ENCODE data around the gene RAD51B. TPM values are rescaled to one million over a fixed set of nuclear protein-coding genes. Genes with fewer than 3 reads are reported as not detected.

RAD51B gene
- total RNA-seq, 1 experiment from 2014 or later = 14.2 TPM

- ChIA-PET POLR2A (no interaction called here), CTCF (interaction anchor here (0.7 kb wide), 1 partner anchor 77 kb away, joined by 3 read pairs; no protein-coding TSS in a partner anchor)
- Mint-ChIP-seq H3K36me3 (peaks cover 5% of the 10 kb centered on the region; the same call in 1 of the 2 replicates), H3K27ac (no peak overlapping the region), H3K9me3 (peaks cover 13% of the 10 kb centered on the region), H3K27me3 (ENCODE audit: low read depth) (no peaks in the 10 kb centered on the region; the same call in 1 of the 2 replicates), H3K4me3 (no peak overlapping the region), H3K4me1 (peaks cover 12% of the 10 kb centered on the region)
- no peak for ATAC-seq
- DNase-seq (ENCODE audit: low spot score) = no peak
- TF ChIP-seq ZNF317 (CRISPR knock-in tag; IDR thresholded peaks at IDR 0.05; ENCODE audit: borderline replicate concordance, low read depth) (no peak), USF1 (CRISPR knock-in tag; IDR thresholded peaks at IDR 0.05) (no peak), ZNF219 (CRISPR knock-in tag; IDR thresholded peaks at IDR 0.05; ENCODE audit: borderline replicate concordance) (no peak), HMGXB4 (CRISPR knock-in tag; IDR thresholded peaks at IDR 0.05) (no peak), FOXP1 (CRISPR knock-in tag; IDR thresholded peaks at IDR 0.05; ENCODE audit: borderline replicate concordance) (no peak), ZNF423 (CRISPR knock-in tag; IDR thresholded peaks at IDR 0.05) (no peak), NFATC4 (CRISPR knock-in tag; IDR thresholded peaks at IDR 0.05) (no peak), CREM (CRISPR knock-in tag; IDR thresholded peaks at IDR 0.05) (no peak), ZNF512 (CRISPR knock-in tag; IDR thresholded peaks at IDR 0.05; ENCODE audit: borderline replicate concordance) (no peak), HMGA2 (CRISPR knock-in tag; IDR thresholded peaks at IDR 0.05) (no peak), ZSCAN18 (CRISPR knock-in tag; IDR thresholded peaks at IDR 0.05) (no peak), JUN (CRISPR knock-in tag; IDR thresholded peaks at IDR 0.05) (no peak)
- TF ChIP-seq, protein P1, sequence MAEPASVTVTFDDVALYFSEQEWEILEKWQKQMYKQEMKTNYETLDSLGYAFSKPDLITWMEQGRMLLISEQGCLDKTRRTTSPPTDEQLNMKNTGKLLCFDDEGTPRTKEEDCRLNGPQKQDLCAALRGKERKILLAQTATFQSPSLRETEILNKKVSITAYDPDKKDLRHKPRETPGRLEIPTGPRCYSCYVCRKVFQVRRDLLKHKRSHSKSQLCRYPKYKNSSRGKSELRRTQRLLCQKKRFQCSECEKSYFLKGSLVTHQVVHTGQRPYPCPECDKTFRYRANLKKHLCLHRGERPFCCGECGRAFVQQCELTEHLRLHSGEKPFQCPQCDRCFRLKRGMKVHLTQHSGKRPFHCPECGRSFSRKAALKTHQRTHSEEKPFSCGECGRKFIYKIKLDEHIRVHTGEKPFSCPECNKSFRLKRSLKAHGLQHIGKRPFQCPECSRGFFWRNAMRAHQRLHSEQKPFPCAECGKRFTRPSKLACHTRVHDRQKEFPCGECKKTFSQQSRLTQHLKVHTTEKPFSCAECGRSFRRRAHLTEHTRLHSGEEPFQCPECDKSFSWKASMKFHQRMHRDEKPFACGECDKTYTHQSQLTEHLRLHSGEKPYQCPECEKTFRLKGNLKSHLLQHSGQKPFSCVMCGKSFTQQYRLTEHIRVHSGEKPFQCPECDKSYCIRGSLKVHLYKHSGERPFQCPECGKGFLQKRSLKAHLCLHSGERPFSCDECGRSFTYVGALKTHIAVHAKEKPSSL (CRISPR knock-in tag; conservative IDR thresholded peaks at IDR 0.05) = no peak
- TF ChIP-seq, protein P2, sequence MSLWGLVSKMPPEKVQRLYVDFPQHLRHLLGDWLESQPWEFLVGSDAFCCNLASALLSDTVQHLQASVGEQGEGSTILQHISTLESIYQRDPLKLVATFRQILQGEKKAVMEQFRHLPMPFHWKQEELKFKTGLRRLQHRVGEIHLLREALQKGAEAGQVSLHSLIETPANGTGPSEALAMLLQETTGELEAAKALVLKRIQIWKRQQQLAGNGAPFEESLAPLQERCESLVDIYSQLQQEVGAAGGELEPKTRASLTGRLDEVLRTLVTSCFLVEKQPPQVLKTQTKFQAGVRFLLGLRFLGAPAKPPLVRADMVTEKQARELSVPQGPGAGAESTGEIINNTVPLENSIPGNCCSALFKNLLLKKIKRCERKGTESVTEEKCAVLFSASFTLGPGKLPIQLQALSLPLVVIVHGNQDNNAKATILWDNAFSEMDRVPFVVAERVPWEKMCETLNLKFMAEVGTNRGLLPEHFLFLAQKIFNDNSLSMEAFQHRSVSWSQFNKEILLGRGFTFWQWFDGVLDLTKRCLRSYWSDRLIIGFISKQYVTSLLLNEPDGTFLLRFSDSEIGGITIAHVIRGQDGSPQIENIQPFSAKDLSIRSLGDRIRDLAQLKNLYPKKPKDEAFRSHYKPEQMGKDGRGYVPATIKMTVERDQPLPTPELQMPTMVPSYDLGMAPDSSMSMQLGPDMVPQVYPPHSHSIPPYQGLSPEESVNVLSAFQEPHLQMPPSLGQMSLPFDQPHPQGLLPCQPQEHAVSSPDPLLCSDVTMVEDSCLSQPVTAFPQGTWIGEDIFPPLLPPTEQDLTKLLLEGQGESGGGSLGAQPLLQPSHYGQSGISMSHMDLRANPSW (CRISPR knock-in tag; conservative IDR thresholded peaks at IDR 0.05; ENCODE audit: low read depth) = no peak
These were observed 921.9 kb downstream of the RAD51B start for GRCh38 chr14:68741477-68741791.
